ENCODE data around the gene NOXO1.

NOXO1 gene

GRCh38 chr16:1997494-1998359 is 16.5 kb upstream of the NOXO1 start:
- no peak for DNase-seq (ENCODE audit: low spot score)

GRCh38 chr16:1993731-1994131 is 12.5 kb upstream of the NOXO1 start:
- DNase-seq (ENCODE audit: low spot score) = no peak

GRCh38 chr16:1992704-1993317 is 11.5 kb upstream of the NOXO1 start:
- DNase-seq (ENCODE audit: low spot score) = no peak

- DNase-seq (ENCODE audit: low spot score) = no peak
Measured at GRCh38 chr16:1991948-1992703, 10.9 kb upstream of the NOXO1 start.

GRCh38 chr16:1991588-1991947 is 10.3 kb upstream of the NOXO1 start:
- no peak for DNase-seq (ENCODE audit: low spot score)

GRCh38 chr16:1991135-1991551 is 9.9 kb upstream of the NOXO1 start:
- no peak for DNase-seq (ENCODE audit: low spot score)

- no peak for DNase-seq (ENCODE audit: low spot score)
Measured at GRCh38 chr16:1990351-1991134, 9.3 kb upstream of the NOXO1 start.

- DNase-seq (ENCODE audit: low spot score) = no peak
Measured at GRCh38 chr16:1990101-1990350, 8.8 kb upstream of the NOXO1 start.

- peak; percentile 70 for DNase-seq (ENCODE audit: low spot score)
Measured at GRCh38 chr16:1989209-1990100, 8.2 kb upstream of the NOXO1 start, which contains the start of gene SYNGR3. SYNGR3 (plus strand) TSS chr16:1989970; CDS start chr16:1990103, 133 bp downstream.

GRCh38 chr16:1987198-1987597 is 5.9 kb upstream of the NOXO1 start:
- DNase-seq (ENCODE audit: low spot score) = no peak

GRCh38 chr16:1985466-1986150 is 4.3 kb upstream of the NOXO1 start:
- DNase-seq (ENCODE audit: low spot score) = no peak

- DNase-seq (ENCODE audit: low spot score) = no peak
Measured at GRCh38 chr16:1984347-1985225, 3.3 kb upstream of the NOXO1 start.

GRCh38 chr16:1983544-1984346 is 2.5 kb upstream of the NOXO1 start, which contains the start of gene GFER:
GFER (plus strand) TSS chr16:1984193; CDS start chr16:1984219, 26 bp downstream.
- peak; percentile 97 for DNase-seq (ENCODE audit: low spot score)

- DNase-seq (ENCODE audit: low spot score) = no peak
Measured at GRCh38 chr16:1982991-1983543, 1.8 kb upstream of the NOXO1 start.

GRCh38 chr16:1982013-1982433 is 754 bp upstream of the NOXO1 start:
- no peak for DNase-seq (ENCODE audit: low spot score)

GRCh38 chr16:1980770-1981087 is 540 bp downstream of the NOXO1 start:
- DNase-seq (ENCODE audit: low spot score) = no peak

GRCh38 chr16:1980030-1980769 is 1.1 kb downstream of the NOXO1 start:
- DNase-seq (ENCODE audit: low spot score) = no peak

Data from D341Med (cell line).